ELR (cell line): Measurements from ENCODE around the gene TBL1X.
"Not testable (repeated sequence)": the region's sequence is repeated elsewhere in the genome, so short reads cannot be mapped to it uniquely, and the experiment has no call there.

Experiments used
- DNase-seq: peaks from one replicate; pipeline ENCODE4 v3.0.0-alpha.2; 2015; ENCODE audit warnings: low read depth

Gene TBL1X

DNA sequence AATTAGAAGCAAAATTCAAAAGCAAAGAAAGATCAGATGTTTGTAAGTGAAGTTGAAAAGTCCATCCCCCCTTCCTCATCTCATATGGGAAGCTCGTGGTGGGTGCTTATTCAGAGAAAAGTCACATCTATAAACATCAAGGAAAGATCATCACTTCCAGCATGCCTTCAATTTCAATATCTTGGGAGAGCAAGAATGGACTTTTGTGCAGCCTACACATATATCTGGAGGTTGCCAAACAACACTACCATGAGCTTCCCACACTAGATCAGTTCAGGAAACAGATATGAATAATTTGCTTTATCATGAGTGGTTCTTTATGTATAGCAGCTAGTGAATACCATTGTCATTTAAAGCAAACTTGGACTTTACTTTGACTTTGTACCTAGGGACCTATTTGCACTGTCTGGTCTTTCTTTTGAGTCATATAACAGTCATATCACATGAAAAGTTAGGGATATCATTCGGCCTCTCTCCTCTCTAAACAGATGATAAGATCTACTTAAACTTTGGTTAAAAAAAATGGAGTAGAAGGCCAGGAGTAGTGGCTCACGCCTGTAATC lies 5.6 kb upstream of the TBL1X start:
- no peak for DNase-seq

DNA sequence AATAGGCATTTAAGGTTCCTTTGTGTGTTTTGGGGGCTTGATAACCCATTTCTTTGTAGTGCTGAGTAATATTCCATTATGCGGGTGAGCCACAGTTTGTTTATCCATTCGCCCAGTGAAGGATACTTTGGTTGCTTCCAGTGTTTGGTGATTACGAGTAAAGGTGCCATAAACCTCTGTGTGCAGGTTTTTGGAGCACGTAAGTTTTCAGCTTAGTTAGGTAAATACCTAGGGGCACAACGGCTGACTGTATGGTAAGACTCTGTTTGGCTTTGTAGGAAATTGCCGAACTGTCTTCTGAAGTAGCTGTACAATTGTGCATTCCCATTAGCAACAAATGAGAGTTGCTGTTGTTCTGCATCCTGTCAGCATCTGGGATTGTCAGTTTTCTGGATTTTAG lies 3.8 kb upstream of the TBL1X start:
- DNase-seq: no peak

DNA sequence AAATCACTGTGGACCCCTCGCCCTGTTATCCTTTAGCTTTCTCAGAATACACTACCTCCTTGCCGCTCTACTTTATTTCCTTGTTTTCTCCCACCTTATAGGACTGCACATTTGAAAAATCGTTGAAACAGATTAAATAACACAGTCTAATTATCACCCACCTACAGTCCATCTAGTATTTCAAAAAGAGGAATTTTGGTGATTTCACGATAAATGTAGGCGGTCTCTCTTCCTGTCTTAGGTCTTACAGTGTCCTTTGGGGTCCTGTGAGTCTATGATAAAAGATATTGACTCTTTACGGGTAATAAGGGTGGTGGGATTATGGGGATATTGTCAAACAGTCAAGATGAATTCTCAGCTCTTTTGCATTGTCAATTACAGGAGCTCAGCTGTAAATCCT lies 2.4 kb upstream of the TBL1X start:
- no peak for DNase-seq

DNA sequence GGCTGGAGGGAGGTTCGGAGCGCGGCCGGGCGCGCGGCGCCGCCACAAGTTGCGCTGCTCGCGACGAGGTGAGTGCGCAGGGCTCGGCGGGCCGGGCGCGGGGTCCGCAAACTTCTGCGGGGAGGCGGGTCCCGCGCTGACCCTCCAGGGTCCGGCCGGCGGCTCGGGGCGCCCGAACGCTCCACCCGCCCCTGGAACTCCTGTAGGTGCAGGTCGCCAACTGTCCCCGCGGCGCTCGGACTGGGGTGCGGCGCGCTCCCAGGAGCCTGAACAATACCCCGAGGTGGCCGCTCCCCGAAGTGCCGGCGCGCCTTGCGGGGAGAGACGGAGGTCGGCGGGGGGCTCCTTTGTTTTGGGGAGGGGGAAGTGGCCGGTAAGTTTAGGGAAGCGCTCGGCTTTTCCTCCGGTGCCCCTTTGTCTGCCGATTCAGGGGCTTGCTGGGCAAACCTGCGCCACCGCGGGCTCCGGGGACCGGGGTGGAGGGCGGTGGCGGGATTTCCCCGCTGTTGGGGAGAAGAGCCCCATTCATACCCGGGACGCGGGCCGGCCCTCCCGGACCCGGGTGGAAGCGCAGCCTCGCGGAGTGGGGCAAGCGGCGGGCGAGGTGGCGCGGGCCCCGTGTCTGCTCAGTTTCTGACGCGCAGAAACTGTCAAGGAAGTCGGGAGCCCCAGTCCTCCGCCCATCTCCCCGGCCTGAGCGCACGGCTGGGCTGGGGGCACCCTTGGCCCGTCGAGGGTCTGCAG lies 694 bp downstream of the TBL1X start:
- peak; percentile 9 for DNase-seq

DNA sequence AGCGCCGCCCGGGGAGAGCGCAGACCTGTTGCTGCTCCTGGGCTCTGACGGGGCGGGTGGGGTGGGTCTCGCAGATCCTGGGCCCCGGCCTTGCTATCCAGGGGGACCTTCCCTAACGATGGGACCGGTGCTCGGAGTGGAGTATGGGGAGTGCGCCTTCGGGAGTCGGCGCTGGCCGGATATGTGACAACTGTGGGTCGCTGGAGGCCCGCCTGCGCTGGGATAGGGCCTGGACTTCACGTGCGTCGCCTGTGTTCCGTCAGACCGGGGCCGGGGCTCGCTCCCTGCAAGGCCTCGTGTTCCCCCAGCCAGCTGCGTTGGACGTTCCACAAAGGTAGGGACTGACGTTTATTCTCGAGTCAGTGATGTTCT lies 1.3 kb downstream of the TBL1X start:
- peak; percentile 51 for DNase-seq

DNA sequence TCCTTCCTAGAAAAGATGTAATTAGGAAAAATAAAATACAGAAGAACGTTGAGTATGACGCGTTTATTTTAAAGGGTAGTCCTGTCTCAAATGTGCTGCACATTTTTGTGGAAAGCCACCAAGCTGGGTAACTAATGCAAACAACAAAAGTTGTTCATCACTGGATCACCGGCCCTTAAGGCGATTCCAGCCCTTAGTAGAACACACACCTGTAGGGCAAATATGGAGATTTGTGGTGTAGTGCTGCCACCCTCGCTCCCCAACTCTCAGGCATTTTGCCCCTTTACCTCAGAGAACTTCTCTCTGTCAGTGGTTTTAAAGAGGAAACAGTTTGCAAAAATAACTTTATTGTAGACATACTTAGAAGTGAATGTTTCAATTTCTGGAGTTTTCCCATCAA lies 1.9 kb downstream of the TBL1X start:
- no peak for DNase-seq

DNA sequence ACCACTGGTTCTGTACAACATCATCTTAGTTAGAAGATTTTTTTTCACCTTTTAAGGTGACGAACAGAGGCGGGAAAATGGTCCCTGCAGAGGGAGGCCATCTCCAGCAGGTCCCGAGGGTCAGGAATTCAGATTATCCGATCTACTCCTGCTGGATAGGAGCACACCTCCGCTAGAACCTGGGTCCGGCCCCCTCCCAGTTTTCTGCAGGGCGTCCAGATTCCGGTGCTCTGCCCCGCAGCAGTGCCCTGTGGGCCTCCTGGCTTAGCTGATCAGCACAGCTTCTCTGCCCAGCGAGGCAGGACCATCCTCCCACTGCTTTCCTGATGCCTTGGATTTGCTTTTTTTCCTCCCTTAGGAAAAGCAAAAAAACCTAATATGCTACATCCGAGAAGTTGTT lies 2.3 kb downstream of the TBL1X start:
- no peak for DNase-seq

DNA sequence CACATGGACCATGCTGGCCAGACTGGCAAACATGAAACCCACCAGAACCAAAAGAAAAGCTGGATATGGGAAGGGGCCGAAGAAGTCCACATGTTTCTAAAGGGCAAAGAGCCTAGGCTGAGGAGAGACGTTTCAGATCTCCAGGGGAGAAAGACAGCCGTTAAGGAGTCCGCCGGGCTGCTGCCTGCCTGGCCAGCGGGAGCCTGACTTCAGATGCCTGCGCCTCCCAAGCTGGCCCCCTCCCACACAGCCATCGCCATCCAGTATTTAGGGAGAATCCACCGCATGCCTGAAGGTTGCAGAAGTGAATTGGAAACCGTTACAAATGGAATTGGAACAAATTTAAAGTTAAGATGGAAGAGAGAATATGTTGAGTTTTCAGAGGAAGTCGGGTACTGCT lies 2.9 kb downstream of the TBL1X start:
- no peak for DNase-seq

DNA sequence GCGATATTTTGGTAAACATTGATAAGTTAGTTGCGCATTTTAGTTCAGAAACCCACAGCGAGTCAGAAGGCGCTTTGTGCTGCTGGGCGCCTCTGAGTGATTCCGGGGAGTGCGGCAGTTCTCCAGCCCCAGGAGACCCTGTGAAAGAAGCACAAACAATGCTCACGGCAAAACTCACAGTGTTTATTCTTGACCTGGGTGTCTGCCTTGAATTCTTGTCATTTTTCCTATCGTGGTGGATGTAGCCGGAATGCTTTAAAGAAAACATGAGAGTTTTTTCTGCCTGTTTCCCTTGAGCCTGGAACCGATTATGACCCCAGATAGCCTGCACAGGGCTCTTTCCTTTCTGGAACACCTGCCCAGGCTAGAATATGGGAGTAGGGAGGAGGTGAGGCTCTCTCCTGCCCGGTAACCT lies 6.7 kb downstream of the TBL1X start:
- no peak for DNase-seq

DNA sequence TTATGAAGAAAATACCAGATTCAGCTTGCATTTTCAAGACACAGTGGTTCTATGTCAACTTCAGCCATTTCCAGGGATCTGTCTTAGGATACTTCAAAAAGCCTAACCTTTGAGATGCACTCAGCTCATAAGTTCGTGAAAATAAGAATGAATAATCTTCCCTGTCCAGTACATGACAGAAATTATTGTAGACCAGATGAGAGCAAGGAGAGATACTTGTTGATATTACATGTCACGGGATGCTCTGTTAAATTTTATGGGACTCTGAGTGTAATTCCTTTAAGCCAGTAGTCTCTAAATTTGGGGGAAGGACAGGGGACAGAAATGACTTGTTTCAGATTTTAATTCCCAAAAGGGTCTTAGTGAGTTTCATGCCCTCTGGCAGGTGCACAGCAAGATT lies 8.8 kb downstream of the TBL1X start:
- no peak for DNase-seq

DNA sequence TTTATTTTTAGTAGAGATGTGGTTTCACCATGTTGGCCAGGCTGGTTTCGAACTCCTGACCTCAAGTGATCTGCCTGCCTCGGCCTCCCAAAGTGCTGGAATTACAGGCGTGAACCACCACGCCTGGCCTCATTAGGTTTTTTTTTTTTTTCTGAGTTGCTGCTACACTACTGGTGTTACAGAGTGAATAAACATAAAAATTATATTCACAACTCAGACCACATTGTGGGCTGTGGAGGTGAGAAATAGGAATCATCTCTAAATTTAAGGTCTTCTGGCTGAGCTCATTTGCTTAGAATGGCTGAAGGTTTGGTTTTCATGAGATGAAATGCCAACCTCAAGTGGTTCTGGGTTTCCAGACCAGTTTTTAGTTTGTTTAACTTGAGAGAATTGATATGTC lies 10.6 kb downstream of the TBL1X start:
- DNase-seq: not testable (repeated sequence)

DNA sequence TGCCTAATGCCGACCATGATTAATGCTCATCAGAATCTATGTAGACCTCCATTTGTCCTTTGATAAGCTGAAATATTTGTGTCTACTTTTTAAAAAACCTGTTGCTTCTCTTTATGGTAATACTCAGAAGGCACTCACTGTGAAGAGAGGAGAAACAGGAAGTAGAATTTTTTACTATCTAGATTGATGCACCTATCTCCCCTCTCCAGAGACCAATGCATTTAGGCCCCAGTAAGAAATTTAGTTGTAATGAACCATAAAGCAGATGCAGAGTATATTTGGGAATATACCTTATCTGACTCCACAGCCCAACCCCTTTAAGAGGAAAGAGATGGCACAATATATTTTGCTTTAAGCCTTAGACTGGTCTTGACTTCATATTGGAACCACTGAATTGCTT lies 11.1 kb downstream of the TBL1X start:
- DNase-seq: no peak

DNA sequence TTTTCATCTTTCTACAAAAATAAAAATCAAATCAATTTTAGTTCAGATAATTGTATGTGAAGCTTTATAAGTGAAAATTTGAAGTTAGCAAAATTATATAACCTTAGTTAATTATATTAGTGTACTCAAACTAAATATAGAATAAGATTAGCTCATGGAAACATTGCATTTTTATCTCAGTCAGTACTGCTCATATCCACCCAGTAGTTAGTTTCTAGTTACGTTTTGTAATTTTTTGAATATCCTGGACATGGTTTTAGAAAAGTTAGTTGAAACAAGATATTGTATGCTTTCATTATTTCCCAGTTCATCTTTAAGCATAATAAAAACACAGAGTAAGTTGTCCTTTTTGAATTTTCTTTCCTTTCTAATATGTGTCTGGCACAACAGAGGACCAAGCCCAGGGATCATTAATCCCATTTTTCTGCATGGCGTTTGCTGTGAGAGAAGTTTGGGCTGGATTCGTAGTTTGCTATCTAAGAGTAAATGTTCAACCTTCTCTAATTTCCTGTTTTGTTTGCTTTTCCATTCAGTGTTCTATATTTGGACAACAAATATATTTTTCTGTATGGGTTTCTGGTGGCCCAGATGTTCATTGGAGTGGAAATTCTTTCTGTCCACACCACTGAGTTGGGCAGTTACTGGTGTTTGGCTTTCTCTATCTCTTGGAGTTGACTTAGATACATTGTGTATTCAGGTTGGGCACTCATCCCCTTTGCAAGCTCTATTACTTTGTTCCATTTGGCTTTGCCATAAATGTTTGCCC lies 12.1 kb downstream of the TBL1X start:
- no peak for DNase-seq

DNA sequence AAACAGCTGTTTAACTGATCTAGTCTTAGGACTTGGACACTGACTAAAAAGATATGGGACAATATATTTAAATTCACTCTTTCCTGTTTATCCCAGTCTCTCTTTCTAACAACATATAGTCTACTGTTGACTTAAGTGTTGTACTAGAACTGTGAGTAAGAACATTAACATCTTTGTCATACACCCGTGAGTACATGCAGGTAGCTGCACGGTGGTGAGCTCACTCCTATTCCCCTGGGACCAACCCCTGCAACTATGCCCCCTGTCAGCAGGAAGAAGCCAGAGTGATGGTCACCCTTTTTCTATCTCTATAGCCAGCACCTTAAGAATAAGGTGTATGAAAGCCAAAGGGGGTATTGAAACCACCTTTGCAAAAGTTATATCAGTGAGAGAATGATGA lies 17.6 kb downstream of the TBL1X start:
- peak; percentile 17 for DNase-seq

DNA sequence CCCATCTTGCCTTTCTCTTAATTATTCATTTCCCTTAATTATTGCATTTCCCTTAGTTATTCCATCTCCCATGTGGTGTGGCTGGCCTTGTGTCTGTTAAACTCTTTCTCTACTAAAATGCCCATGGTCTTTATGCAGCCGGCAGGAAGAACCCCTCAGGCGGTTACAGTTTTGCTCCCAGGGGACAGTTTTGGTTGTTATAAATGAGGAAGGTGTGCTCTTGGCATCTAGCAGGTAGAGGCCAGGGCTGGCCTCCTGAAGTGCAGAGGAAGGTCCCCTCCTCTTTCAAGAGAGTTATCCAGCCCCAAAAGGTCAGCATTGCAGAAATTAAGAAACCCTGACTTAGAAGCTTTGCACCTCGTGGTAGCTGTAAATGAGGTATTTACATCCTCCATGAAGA lies 18.0 kb downstream of the TBL1X start:
- DNase-seq: no peak

DNA sequence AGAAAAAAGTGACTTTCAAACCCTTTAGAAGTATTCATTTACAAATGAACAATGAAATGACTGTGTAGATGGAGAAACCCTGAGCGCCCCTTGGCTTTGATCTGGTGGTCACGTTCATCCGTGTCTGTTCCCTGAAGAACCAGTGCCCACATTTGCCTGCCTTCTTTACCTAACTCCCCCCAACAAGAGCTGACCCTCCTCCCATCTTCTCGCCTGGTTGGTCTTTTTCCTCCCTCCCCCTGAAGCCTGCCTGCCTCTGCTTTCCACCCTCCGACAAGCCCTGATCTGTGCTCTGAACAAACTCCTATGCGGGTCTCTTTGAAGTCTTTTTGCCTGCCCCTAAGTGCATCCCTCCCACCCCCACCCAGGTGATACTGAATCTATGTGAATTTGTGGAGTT lies 18.5 kb downstream of the TBL1X start:
- no peak for DNase-seq

DNA sequence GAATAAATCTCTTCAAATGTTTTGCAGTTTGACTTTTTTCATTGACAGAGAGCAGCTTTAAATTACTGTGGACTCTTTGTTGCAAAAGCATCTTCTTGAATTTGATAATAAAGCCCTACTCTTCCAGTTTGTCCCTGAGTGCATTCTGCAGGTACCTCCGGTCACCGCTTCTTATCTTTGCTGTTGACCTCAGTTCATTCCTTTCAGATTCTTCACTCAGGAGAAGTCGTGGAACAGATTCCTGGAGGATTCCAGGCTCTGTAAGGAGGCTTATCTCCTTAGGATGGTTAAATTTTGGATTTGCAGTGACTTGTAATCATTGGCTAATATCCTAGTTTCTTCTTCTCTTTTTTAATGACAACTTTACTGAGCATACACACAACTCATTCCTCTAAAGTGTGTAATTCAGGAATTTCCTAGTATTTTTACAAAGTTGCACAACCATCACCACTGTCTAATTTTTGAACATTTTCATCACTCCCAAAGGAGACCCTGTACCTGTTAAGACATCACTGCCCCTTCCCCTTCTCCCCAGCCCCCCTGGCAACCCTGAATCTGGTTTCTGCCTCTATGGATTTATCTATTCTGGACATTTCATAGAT lies 22.0 kb downstream of the TBL1X start:
- DNase-seq: no peak

DNA sequence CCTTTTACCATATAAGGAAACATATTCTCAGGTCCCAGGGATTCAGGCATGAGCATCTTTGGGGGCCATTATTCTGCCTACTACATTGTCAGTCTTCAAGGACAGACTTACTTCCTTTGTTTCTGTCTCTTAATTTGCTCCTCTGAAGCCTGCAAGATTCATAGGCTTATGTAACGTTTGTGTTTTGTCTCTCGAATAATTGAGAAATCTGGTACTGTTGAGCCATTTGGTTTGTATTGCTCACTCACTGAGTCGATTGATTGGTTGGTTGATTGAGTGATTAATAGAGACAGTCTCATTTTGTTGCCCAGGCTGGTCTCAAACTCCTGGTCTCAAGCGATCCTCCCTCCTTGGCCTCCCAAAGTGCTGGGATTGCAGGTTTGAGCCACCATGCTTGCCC lies 23.7 kb downstream of the TBL1X start:
- DNase-seq: no peak

DNA sequence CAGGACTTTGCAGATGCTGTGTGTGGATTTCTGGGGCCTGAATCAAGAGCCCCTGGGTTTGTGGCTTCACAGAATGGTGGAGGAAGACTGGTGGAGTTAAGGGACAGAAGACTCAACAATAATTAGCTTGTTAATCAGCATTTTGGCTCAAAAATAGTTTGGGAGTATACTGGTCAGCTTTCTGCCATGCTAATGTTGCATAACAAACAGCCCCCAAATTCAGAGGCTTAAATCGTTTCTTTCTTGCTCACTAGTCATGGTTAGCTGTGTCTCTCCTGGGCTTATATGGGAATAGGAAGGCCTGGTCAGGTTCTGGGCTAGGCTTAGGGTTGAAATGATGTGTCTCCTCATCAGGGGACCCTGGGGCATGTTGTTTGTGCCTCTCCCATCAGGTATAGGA lies 24.4 kb downstream of the TBL1X start:
- DNase-seq: no peak

DNA sequence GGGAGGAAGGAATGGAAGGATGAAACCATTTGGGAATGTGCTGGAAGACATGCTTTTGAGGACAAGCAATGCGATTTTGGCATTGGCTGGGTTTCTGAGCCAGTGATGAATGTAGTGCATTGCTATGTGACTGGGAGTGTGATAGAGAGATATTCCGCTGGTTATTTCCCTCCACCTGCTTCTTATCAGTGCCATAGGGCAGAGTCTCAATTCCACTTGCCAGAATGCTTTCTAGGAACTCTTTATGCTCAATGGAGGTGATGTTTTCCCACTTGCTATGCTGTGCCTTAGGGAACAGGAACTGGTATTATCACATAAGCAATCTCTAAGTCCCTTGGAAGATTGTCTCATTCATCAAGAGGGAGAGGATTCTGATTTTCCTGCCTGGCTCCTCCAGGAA lies 28.0 kb downstream of the TBL1X start:
- DNase-seq: no peak

DNA sequence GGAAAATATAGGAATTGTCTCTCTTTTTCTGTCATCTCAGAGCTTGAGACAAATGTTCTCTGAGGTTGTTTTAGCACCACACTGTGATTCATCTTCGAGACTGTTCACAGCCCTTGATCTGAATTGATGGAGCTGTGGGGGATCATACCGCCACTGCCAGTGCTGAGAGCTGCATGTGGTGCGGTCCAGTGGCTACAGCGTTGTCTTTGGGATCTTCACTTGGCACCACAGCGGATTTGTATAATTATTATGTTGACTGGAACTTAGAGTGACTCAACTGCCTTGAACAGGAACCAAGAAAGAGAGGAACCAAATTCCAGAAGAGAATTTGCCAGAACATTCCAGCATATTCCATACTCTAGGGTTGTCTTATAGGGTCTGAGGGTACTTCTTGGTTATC lies 29.1 kb downstream of the TBL1X start:
- DNase-seq: no peak

DNA sequence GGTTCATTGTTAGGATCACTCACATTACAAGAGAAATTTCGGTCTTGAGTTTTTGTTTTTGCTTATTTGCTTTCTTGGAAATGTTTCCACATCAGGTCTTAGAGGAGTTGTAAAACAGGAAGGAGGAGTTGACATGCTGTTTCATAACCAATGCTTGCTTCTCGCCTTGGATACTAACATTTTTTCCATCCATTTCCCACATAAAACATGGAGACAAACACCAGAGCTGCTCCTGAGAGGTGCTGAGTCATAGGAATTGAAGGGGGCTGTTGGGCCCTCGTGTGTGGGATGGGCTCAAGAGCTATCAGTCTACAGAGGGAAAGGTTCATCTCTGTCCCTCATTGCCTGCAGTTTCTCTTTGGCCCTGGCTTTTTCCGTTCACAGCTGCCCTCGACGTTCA lies 29.9 kb downstream of the TBL1X start:
- no peak for DNase-seq

DNA sequence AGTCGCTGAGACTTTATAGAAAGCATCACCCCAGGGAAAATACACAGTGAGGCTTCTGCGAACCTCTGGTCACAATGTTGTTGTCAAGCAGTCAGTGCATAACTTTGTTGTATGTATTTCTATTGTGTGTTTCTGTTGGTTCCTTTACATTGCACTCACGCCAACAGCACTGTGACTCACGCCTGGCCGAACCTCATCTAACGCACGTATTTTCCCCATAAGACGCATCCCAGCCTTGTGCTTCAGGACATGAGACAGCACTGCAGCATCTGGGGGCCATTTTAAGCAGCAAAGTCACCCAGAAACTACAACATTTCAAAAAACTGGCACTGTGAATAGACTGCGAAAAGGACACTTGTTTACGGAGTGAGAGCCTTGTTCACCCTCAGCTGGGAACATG lies 30.6 kb downstream of the TBL1X start:
- DNase-seq: no peak
